MCF 10A (cell line): ENCODE data around the gene SGIP1. TPM values are rescaled to one million over a fixed set of nuclear protein-coding genes. Genes with fewer than 3 reads are reported as not detected.

ENCODE experiments used
- BruUV-seq: library from RNA; stranded (reverse); fragments of 400-500 nt; replicated peaks from 2 replicates; lab custom pipeline; 2021; lab: Mats Ljungman, UMichigan
- CTCF ChIA-PET: fragments of 300-600 bp; sonication (Branson Sonifier 250); formaldehyde crosslinking; extraction: SDS; loops from one replicate; lab custom pipeline; 2021; ENCODE audit warnings: antibody characterized with exemption, inconsistent platforms; lab: Yijun Ruan, JAX
- POLR2A ChIA-PET: fragments of 300-600, 350-650 bp; sonication (Branson Sonifier 250); formaldehyde crosslinking; extraction: SDS; loops from one replicate; lab custom pipeline; 2020; ENCODE audit warnings: antibody characterized with exemption, inconsistent platforms; lab: Yijun Ruan, JAX
- DNase-seq: peaks from one replicate; pipeline ENCODE4 v3.0.0-alpha.2; 2018; ENCODE audit not compliant: unreplicated experiment
- H3K27ac Mint-ChIP-seq: one replicate; pipeline ENCODE4 v1.8.0; 2022; ENCODE audit warnings: mild to moderate bottlenecking, low read depth, mixed read lengths; ENCODE audit not compliant: unreplicated experiment
- H3K27me3 Mint-ChIP-seq: one replicate; pipeline ENCODE4 v1.8.0; 2022; ENCODE audit warnings: mixed read lengths; ENCODE audit not compliant: insufficient read depth, unreplicated experiment
- H3K36me3 Mint-ChIP-seq: one replicate; pipeline ENCODE4 v1.8.0; 2022; ENCODE audit warnings: mild to moderate bottlenecking, moderate library complexity, mixed read lengths; ENCODE audit not compliant: insufficient read depth, unreplicated experiment
- H3K4me1 Mint-ChIP-seq: one replicate; pipeline ENCODE4 v1.8.0; 2022; ENCODE audit warnings: mixed read lengths; ENCODE audit not compliant: insufficient read depth, unreplicated experiment
- H3K4me3 Mint-ChIP-seq: one replicate; pipeline ENCODE4 v1.8.0; 2022; ENCODE audit warnings: mild to moderate bottlenecking, moderate library complexity, mixed read lengths; ENCODE audit not compliant: unreplicated experiment
- H3K9me3 Mint-ChIP-seq: one replicate; pipeline ENCODE4 v1.8.0; 2022; ENCODE audit warnings: mixed read lengths; ENCODE audit not compliant: unreplicated experiment
- CTCF ChIP-seq: fragments of 200-600 bp; IDR thresholded peaks from one replicate; pipeline ENCODE4 v1.8.0; 2022; ENCODE audit warnings: antibody characterized with exemption, mild to moderate bottlenecking; ENCODE audit not compliant: unreplicated experiment
- intact Hi-C: fragments of 100-400 bp; cut with micrococcal nuclease; formaldehyde crosslinking; loops from 2 replicates; pipeline ENCODE4 v1.14.1; 2022
- total RNA-seq: library from RNA; stranded (reverse); gene quantifications from 2 replicates; pipeline ENCODE4 v1.2.3, GENCODE V29; 2022

The SGIP1 gene
- total RNA-seq, 1 experiment from 2014 or later = not detected

- POLR2A ChIA-PET = interaction anchor here (0.6 to 1.2 kb wide), 4 partner anchors 39 to 606 kb away, joined by 3 read pairs; no protein-coding TSS in a partner anchor
- peak; percentile 47 for DNase-seq
- intact Hi-C loops = no loop called here
- TF ChIP-seq CTCF = no peak
- Mint-ChIP-seq H3K27me3 (no peaks in the 10 kb centered on the region), H3K36me3 (no peaks in the 10 kb centered on the region), H3K4me1 (peaks cover 23% of the 10 kb centered on the region), H3K4me3 (no peak overlapping the region), H3K9me3 (no peaks in the 10 kb centered on the region), H3K27ac (no peak overlapping the region)
- BruUV-seq = no TSS peak
- CTCF ChIA-PET = interaction anchor here (0.7 to 1.2 kb wide), 4 partner anchors 8 to 1784 kb away, joined by 3 to 4 read pairs (median 3); no protein-coding TSS in a partner anchor
Measured at GRCh38 chr1:66556161-66556611, 22.2 kb downstream of the SGIP1 start.

- intact Hi-C loops = no loop called here
- Mint-ChIP-seq H3K27ac (peak overlapping the region; percentile 57), H3K9me3 (no peaks in the 10 kb centered on the region), H3K4me1 (peaks cover 26% of the 10 kb centered on the region), H3K4me3 (no peak overlapping the region), H3K36me3 (no peaks in the 10 kb centered on the region), H3K27me3 (no peaks in the 10 kb centered on the region)
- no peak for TF ChIP-seq CTCF
- CTCF ChIA-PET = interaction anchor here (0.7 to 1.2 kb wide), 2 partner anchors 63 to 1785 kb away, joined by 3 read pairs; no protein-coding TSS in a partner anchor
- BruUV-seq = no TSS peak
- DNase-seq = no peak
- POLR2A ChIA-PET = interaction anchor here (0.6 to 1.2 kb wide), 3 partner anchors 38 to 484 kb away, joined by 3 read pairs; no protein-coding TSS in a partner anchor
Measured at GRCh38 chr1:66557157-66557556, 23.2 kb downstream of the SGIP1 start.

- no peak for DNase-seq
- ChIA-PET CTCF (interaction anchor here (0.8 kb wide), 1 partner anchor 79 kb away, joined by 4 read pairs; no protein-coding TSS in a partner anchor), POLR2A (no interaction called here)
- no peak overlapping the region for H3K4me3 Mint-ChIP-seq
- H3K9me3 Mint-ChIP-seq = no peaks in the 10 kb centered on the region
- H3K27me3 Mint-ChIP-seq = no peaks in the 10 kb centered on the region
- H3K4me1 Mint-ChIP-seq = peaks cover 43% of the 10 kb centered on the region
- no peak overlapping the region for H3K27ac Mint-ChIP-seq
- intact Hi-C loops = no loop called here
- TF ChIP-seq CTCF = no peak
- no peaks in the 10 kb centered on the region for H3K36me3 Mint-ChIP-seq
- BruUV-seq = no TSS peak
Measured at GRCh38 chr1:66559517-66559916, 25.6 kb downstream of the SGIP1 start.

GRCh38 chr1:66562561-66562960, 28.6 kb downstream of the SGIP1 start:
- peak overlapping the region; percentile 95 for H3K27ac Mint-ChIP-seq
- no peak for TF ChIP-seq CTCF
- ChIA-PET POLR2A (interaction anchor here (1.6 kb wide), 1 partner anchor 27 kb away, joined by 3 read pairs; no protein-coding TSS in a partner anchor), CTCF (interaction anchor here (1.1 kb wide), 1 partner anchor 19 kb away, joined by 3 read pairs; no protein-coding TSS in a partner anchor)
- H3K36me3 Mint-ChIP-seq = no peaks in the 10 kb centered on the region
- peaks cover 35% of the 10 kb centered on the region for H3K4me1 Mint-ChIP-seq
- no peaks in the 10 kb centered on the region for H3K27me3 Mint-ChIP-seq
- intact Hi-C loops = loop anchor here (5.0 kb wide), 2 partner anchors 310 to 370 kb away; no protein-coding TSS in a partner anchor
- no TSS peak for BruUV-seq
- no peaks in the 10 kb centered on the region for H3K9me3 Mint-ChIP-seq
- no peak overlapping the region for H3K4me3 Mint-ChIP-seq
- DNase-seq = no peak
